Measurements from ENCODE around the gene PPP3CB.

GRCh38 chr10:73401636-73402035 is 94.2 kb downstream of the PPP3CB start:
- TF ChIP-seq CTCF (conservative IDR thresholded peaks at IDR 0.05) (no peak), EZH2 (IDR thresholded peaks at IDR 0.05; ENCODE audit: low read depth) (no peak)

Measured in PC-9 (cell line).